ENCODE measurements around the gene PLK4. TPM values are rescaled to one million over a fixed set of nuclear protein-coding genes. Genes with fewer than 3 reads are reported as not detected.

The PLK4 gene
- total and polyA plus RNA-seq, 2 of the 4 experiments (the other 2 are of a cell fraction): 11.2 to 15.1 TPM

DNA sequence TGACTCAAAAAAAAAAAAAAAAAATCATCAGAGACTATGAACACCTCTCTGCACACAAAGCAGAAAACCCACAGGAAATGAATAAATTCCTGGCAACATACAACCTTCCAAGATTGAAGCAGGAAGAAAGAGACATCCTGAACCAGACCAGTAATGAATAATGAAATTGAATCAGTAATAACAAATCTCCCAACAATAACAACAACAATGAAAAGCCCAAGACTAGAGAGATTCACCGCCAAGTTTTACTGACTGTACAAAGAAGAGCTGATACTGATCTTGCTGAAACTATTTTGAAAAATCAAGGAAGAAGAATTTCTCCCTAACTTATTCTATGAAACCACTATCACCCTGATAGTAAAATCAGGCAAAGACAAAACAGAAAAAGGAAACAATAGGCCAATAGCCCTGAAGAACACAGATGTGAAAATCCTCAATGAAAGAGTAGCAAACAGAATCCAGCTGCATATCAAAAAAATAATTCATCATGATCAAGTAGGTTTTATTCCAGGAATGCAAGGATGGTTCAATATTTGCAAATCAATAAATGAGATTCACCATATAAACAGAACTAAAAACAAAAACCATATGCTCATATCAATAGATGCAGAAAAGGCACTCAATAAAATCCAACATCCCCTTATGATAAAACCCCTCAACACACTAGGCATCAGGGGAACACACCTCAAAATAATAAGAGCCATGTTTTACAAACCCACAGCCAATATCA lies 31.0 kb upstream of the PLK4 start:
- Histone ChIP-seq H3K4me2 (ENCODE audit: low read depth, low read length) (no peak overlapping the region), H3K36me3 (ENCODE audit: control insufficient read depth, insufficient read depth, low read length) (no peaks in the 10 kb centered on the region), H3K14ac (replicated peaks; ENCODE audit: low read depth, low read length) (no peak overlapping the region), H2AK9ac (replicated peaks; ENCODE audit: low read depth, low read length, poor library complexity) (no peak overlapping the region), H3K27ac (ENCODE audit: insufficient read depth, low read length) (no peak overlapping the region), H3K4ac (ENCODE audit: low read depth, low read length) (no peak overlapping the region), H2AFZ (replicated peaks; ENCODE audit: low read length, poor library complexity) (no peak overlapping the region), H3K9ac (ENCODE audit: low read depth, low read length) (no peak overlapping the region), H3K23ac (ENCODE audit: low read depth, low read length) (no peak overlapping the region), H3K79me1 (ENCODE audit: low read depth in 1 of 2, low read length in 2 of 2) (no peaks in the 10 kb centered on the region; a peak in 2 of 4 replicates), H4K8ac (ENCODE audit: low read depth in 2 of 2, low read length in 2 of 2) (no peak overlapping the region), H2AK5ac (ENCODE audit: low read depth, low read length) (no peak overlapping the region), H3K4me3 (ENCODE audit: insufficient read depth, low read depth, low read length) (no peak overlapping the region), H3K9me3 (ENCODE audit: control insufficient read depth, insufficient read depth, low read length) (peaks cover 6% of the 10 kb centered on the region; the same call in 1 of the 2 replicates), H3K18ac (ENCODE audit: low read depth, low read length) (no peak overlapping the region), H2BK5ac (ENCODE audit: low read depth, low read length, poor library complexity, severe bottlenecking) (no peak overlapping the region), H2BK120ac (ENCODE audit: low read depth, low read length) (no peak overlapping the region), H2BK20ac (ENCODE audit: low read depth, low read length) (no peak overlapping the region), H2BK15ac (ENCODE audit: low read depth, low read length) (no peak overlapping the region), H4K91ac (ENCODE audit: insufficient read depth, low read depth, low read length) (no peak overlapping the region), H4K5ac (ENCODE audit: low read depth, low read length) (no peak overlapping the region), H3K9me1 (ENCODE audit: insufficient read depth, low read length) (no peaks in the 10 kb centered on the region), H3K4me1 (ENCODE audit: control insufficient read depth, insufficient read depth, low read length) (no peaks in the 10 kb centered on the region), H3K56ac (ENCODE audit: extremely low read depth, insufficient read depth, low read length) (no peak overlapping the region), H3K27me3 (ENCODE audit: control insufficient read depth, insufficient read depth, low read length) (no peaks in the 10 kb centered on the region), H4K20me1 (ENCODE audit: insufficient read depth, low read length) (no peaks in the 10 kb centered on the region)
- POLR2A ChIA-PET (ENCODE audit: unreplicated experiment): no interaction called here
- dilution Hi-C loops (cut with HindIII; ENCODE audit: low sequenced_read_pairs, unreplicated experiment): no loop called here
- no TSS peak for BruUV-seq (replicated peaks)
- DNase-seq: no peak
- TF ChIP-seq CHD1 (IDR thresholded peaks at IDR 0.05; ENCODE audit: low read depth, low read length) (no peak), POLR2A (IDR thresholded peaks at IDR 0.05; ENCODE audit: low read depth, low read length) (no peak), SMC3 (IDR thresholded peaks at IDR 0.05; ENCODE audit: low read depth, low read length) (no peak), CTCF (conservative IDR thresholded peaks at IDR 0.05; ENCODE audit: low read depth, low read length) (no peak), ELK1 (IDR thresholded peaks at IDR 0.05; ENCODE audit: borderline replicate concordance, low read depth, low read length) (no peak), MXI1 (IDR thresholded peaks at IDR 0.05; ENCODE audit: borderline replicate concordance, low read depth, low read length) (no peak), USF2 (IDR thresholded peaks at IDR 0.05; ENCODE audit: low read depth, low read length) (no peak), BHLHE40 (IDR thresholded peaks at IDR 0.05; ENCODE audit: low read depth, low read length) (no peak), RCOR1 (IDR thresholded peaks at IDR 0.05; ENCODE audit: insufficient replicate concordance, low read length) (no peak), FOS (IDR thresholded peaks at IDR 0.05; ENCODE audit: low read depth, low read length) (no peak), MAZ (IDR thresholded peaks at IDR 0.05; ENCODE audit: borderline replicate concordance, low read depth, low read length) (no peak), CEBPB (IDR thresholded peaks at IDR 0.05; ENCODE audit: low read depth, low read length) (no peak), NFE2L2 (IDR thresholded peaks at IDR 0.05; ENCODE audit: low read depth, low read length) (no peak), RFX5 (IDR thresholded peaks at IDR 0.05; ENCODE audit: low read depth, low read length) (no peak), RAD21 (IDR thresholded peaks at IDR 0.05; ENCODE audit: low read length) (no peak), MAFK (IDR thresholded peaks at IDR 0.05; ENCODE audit: low read depth, low read length) (no peak)
- CTCF ChIA-PET: no interaction called here
- intact Hi-C loops (cut with micrococcal nuclease): no loop called here
- in situ Hi-C loops (cut with MboI; ENCODE audit: low sequenced_read_pairs): no loop called here
- no peak for ATAC-seq (ENCODE audit: low read depth)
- no CpG with 5 or more reads among the region's 1 CpG for WGBS, 2 experiments (ENCODE audit: extremely low coverage in 2 of 2, insufficient read length in 1 of 2)
